ENCODE measurements around the gene SLC22A23.
A peak's percentile ranks its signal among the peaks of the same experiment; 100 is the strongest.

SLC22A23 gene

GRCh38 chr6:3240595-3240994, 216.3 kb downstream of the SLC22A23 start:
- DNase-seq (ENCODE audit: low spot score) = no peak

- no peak for DNase-seq (ENCODE audit: low spot score)
Measured at GRCh38 chr6:3239110-3239830, 217.6 kb downstream of the SLC22A23 start.

GRCh38 chr6:3237761-3238662, 218.8 kb downstream of the SLC22A23 start:
- no peak for DNase-seq (ENCODE audit: low spot score)

- DNase-seq (ENCODE audit: low spot score) = no peak
Measured at GRCh38 chr6:3236005-3236404, 220.8 kb downstream of the SLC22A23 start.

GRCh38 chr6:3235486-3235885, 221.4 kb downstream of the SLC22A23 start:
- DNase-seq (ENCODE audit: low spot score) = no peak

GRCh38 chr6:3233904-3234303, 222.9 kb downstream of the SLC22A23 start:
- DNase-seq (ENCODE audit: low spot score) = no peak

- DNase-seq (ENCODE audit: low spot score) = no peak
Measured at GRCh38 chr6:3233321-3233720, 223.5 kb downstream of the SLC22A23 start.

- no peak for DNase-seq (ENCODE audit: low spot score)
Measured at GRCh38 chr6:3232017-3232945, 224.6 kb downstream of the SLC22A23 start.

GRCh38 chr6:3231247-3232016, 225.4 kb downstream of the SLC22A23 start:
- DNase-seq (ENCODE audit: low spot score) = peak; percentile 81

GRCh38 chr6:3230900-3231246, 226.0 kb downstream of the SLC22A23 start:
- DNase-seq (ENCODE audit: low spot score) = no peak

GRCh38 chr6:3230256-3230882, 226.5 kb downstream of the SLC22A23 start:
- no peak for DNase-seq (ENCODE audit: low spot score)

- DNase-seq (ENCODE audit: low spot score) = no peak
Measured at GRCh38 chr6:3229566-3230178, 227.2 kb downstream of the SLC22A23 start.

- no peak for DNase-seq (ENCODE audit: low spot score)
Measured at GRCh38 chr6:3228771-3229565, 227.9 kb downstream of the SLC22A23 start.

- no peak for DNase-seq (ENCODE audit: low spot score)
Measured at GRCh38 chr6:3228046-3228671, 228.7 kb downstream of the SLC22A23 start.

GRCh38 chr6:3227363-3228045, 229.3 kb downstream of the SLC22A23 start, which contains the start of gene TUBB2B:
TSS of gene TUBB2B (minus strand) at chr6:3227653. CDS start at chr6:3227543, 110 bp downstream.
- no peak for DNase-seq (ENCODE audit: low spot score)

- no peak for DNase-seq (ENCODE audit: low spot score)
Measured at GRCh38 chr6:3226481-3227362, 230.1 kb downstream of the SLC22A23 start.

- DNase-seq (ENCODE audit: low spot score) = no peak
Measured at GRCh38 chr6:3226042-3226441, 230.8 kb downstream of the SLC22A23 start.

Measured in GM03348 (cell line).